GM12801 (cell line): ENCODE measurements around the gene KIFAP3.

Experiments
- CTCF ChIP-seq: IDR thresholded peaks from one replicate; pipeline ENCODE4 v1.5.1; 2011; ENCODE audit warnings: control low read depth; ENCODE audit not compliant: insufficient read length; ENCODE audit errors: extremely low read depth

KIFAP3 gene

GRCh38 chr1:170071378-170071777, 3.1 kb downstream of the KIFAP3 start:
- TF ChIP-seq CTCF, result no peak

GRCh38 chr1:170068923-170069322, 5.6 kb downstream of the KIFAP3 start:
- no peak for TF ChIP-seq CTCF

GRCh38 chr1:170067253-170067819, 7.2 kb downstream of the KIFAP3 start:
- TF ChIP-seq CTCF, result no peak

GRCh38 chr1:170064821-170065220, 9.7 kb downstream of the KIFAP3 start:
- TF ChIP-seq CTCF, result no peak

GRCh38 chr1:170063109-170063826, 11.2 kb downstream of the KIFAP3 start:
- no peak for TF ChIP-seq CTCF

GRCh38 chr1:170049176-170049800, 25.2 kb downstream of the KIFAP3 start:
- TF ChIP-seq CTCF, result no peak

GRCh38 chr1:170048515-170048914, 26.0 kb downstream of the KIFAP3 start:
- no peak for TF ChIP-seq CTCF
